T-helper 1 cell (primary cell): Measurements from ENCODE around the gene C17orf58.
"Not testable (repeated sequence)": the region's sequence is repeated elsewhere in the genome, so short reads cannot be mapped to it uniquely, and the experiment has no call there.

Experiments
- DNase-seq, 5 donors: peaks; one replicate each; pipeline ENCODE4 v3.0.0-alpha.2; 2012 to 2020
- total RNA-seq, 4 donors: gene quantifications; one replicate each; lab custom pipeline; 2026; lab: John Stamatoyannopoulos, UW

Gene C17orf58
- total RNA-seq = 0.27 to 1.4 (median 0.73) reads per million in 4 donors

DNA sequence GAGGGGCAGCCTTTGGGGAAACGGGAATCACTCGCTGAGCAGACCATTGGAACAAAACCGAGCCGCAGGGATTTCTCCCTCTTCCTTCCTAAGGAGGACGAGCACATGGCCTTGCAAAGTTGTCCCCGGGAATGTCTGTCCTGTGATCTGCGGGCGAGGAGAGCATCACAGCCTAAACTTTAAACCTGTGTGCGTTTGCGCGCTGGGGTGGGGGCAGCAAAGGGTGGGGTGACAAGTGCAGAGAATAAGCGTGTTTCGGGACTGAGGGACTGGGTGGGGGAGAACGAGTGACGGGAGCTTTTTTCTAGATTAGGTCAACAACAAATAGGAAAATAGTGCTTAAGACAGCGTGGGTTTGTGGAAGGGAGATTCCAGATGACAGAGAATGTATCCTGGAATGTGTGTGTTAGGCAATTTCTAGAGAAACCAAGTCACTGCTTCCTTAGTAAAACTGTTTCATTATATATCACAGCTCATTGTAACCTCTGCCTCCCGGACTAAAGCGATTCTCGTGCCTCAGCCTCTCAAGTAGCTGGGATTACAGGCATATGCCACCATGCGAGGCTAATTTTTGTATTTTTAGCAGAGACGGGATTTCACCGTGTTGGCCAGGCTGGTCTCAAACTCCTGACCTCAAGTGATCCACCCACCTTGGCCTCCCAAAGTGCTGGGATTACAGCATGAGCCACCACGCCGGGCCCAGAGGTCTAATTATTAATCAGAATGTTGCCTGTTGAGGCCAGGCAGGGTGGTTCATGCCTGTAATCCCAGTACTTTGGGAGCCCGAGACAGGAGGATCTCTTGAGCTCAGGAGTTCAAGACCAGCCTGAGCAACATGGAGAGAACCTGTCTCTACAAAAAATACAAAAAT is at the start of gene C17orf58:
Gene C17orf58 (minus strand): TSS at position 169 of the 871 bp plus-strand sequence. CDS start 271 bp downstream, outside the sequence.
- DNase-seq = not testable (repeated sequence)

GRCh38 chr17:68036304-68037147 is 40.3 kb upstream of the C17orf58 start:
- no peak for DNase-seq

DNA sequence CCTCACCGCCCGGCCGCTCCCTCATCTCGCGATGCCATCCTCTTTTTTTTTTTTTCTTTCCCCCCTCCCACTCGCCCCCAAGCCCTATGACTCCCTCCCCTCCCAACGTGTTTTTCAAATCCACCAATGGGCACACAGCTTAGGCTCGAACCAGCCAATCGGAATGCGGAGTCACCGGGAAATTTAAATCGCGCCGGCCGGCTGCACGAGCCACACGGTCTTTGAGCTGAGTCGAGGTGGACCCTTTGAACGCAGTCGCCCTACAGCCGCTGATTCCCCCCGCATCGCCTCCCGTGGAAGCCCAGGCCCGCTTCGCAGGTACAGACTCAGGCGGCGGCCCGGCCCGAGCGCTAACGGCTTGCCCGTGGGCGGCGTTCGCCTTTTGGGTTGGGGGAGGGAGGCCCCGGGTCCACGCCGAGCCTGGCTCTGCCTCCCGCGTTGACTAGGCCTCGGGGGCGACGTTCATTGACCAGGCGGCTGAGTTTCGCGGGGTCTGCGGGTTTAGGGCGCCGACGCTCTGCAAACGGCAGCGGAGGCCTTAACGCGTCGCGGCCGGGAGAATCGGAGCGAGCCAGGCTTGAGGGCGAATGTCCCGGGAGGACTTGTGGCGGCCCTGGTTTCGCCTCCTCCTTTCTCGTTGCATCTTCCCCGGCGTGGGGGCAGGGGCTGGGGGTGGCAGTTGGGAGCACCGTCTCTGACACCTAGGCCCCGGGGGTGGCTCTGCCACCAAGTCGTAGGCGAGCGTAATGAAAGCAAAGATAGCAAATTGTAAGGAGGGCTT is 39.4 kb upstream of the C17orf58 start, which contains the start of gene KPNA2:
Gene KPNA2 (plus strand): TSS at position 213 of the 781 bp plus-strand sequence. CDS start 1,398 bp downstream, outside the sequence.
- peak; percentile 84 to 97 (median 89) for DNase-seq

- peak in 4 of 5 donors; percentile 82 to 88 (median 84) for DNase-seq
Measured at GRCh38 chr17:68035131-68035522, 38.9 kb upstream of the C17orf58 start.

DNA sequence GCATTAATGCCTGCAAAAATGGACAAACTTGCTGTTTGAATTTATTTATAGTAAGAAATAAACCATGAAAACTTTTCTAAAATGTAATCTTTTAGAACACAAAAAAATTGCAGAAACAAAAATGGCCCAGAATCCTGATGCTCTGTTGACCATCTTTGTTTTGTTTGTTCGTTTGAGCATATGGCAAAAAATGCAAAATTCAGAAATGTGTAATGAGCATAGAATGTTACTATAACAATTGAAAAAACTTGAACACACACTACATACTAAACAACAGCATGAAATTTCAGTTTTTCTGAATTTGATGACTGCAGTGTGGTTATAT is 38.1 kb upstream of the C17orf58 start:
- no peak for DNase-seq

GRCh38 chr17:68033636-68034451 is 37.6 kb upstream of the C17orf58 start:
- no peak for DNase-seq

GRCh38 chr17:68029512-68030215 is 33.4 kb upstream of the C17orf58 start:
- DNase-seq = no peak

DNA sequence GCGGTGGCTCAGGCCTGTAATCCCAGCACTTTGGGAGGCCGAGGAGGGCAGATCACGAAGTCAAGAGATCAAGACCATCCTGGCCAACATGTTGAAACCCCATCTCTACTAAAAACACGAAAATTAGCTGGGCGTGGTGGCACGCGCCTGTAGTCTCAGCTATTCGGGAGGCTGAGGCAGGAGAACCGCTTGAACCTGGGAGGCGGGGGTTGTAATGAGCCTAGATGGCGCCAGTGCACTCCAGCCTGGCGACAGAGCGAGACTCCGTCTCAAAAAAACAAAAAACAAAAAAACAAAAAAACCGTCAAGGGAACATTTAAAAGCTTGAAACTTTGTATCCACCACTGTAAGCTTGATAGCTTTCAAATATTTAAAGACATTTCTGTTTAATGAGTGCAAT is 26.3 kb upstream of the C17orf58 start:
- DNase-seq = not testable (repeated sequence)

GRCh38 chr17:68021963-68022362 is 25.7 kb upstream of the C17orf58 start:
- DNase-seq = no peak

DNA sequence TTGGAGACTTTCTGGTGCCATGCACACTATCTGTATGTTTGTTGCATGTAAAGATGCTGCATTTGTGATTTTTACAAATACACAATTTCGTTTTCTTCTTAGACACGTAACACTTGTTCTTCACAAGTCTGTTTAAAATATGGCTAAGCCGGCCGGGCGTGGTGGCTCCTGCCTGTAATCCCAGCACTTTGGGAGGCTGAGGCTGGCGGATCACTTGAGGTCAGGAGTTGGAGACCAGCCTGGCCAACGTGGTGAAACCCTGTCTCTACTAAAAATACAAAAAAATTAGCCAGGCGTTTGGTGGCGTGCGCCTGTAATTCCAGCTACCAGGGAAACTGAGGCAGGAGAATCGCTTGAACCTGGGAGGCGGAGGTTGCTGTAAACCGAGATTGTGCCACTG is 24.5 kb upstream of the C17orf58 start:
- DNase-seq = not testable (repeated sequence)

GRCh38 chr17:68020409-68020756 is 24.1 kb upstream of the C17orf58 start:
- no peak for DNase-seq

- DNase-seq = peak; percentile 84 to 96 (median 87)
Measured at GRCh38 chr17:68019675-68020408, 23.6 kb upstream of the C17orf58 start.

GRCh38 chr17:68019336-68019674 is 23.0 kb upstream of the C17orf58 start:
- DNase-seq = no peak

DNA sequence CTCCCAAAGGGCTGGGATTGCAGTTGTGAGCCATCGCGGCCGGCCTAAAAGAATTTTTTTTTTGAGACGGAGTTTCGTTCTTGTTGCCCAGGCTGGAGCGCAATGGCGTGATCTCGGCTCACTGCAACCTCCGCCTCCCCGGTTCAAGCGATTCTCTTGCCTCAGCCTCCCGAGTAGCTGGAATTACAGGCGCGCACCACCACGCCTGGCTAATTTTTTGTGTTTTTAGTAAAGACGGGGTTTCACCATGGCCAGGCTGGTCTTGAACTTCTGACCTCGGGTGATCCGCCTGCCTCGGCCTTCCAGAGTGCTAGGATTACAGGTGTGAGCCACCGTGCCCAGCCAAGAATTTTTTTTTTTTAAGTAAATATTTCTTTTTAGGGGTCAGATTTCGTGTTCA is 22.2 kb upstream of the C17orf58 start:
- DNase-seq = not testable (repeated sequence)

- no peak for DNase-seq
Measured at GRCh38 chr17:68016838-68017237, 20.6 kb upstream of the C17orf58 start.

- DNase-seq = no peak
Measured at GRCh38 chr17:68015081-68015723, 18.9 kb upstream of the C17orf58 start.

- no peak for DNase-seq
Measured at GRCh38 chr17:68013385-68013784, 17.1 kb upstream of the C17orf58 start.

DNA sequence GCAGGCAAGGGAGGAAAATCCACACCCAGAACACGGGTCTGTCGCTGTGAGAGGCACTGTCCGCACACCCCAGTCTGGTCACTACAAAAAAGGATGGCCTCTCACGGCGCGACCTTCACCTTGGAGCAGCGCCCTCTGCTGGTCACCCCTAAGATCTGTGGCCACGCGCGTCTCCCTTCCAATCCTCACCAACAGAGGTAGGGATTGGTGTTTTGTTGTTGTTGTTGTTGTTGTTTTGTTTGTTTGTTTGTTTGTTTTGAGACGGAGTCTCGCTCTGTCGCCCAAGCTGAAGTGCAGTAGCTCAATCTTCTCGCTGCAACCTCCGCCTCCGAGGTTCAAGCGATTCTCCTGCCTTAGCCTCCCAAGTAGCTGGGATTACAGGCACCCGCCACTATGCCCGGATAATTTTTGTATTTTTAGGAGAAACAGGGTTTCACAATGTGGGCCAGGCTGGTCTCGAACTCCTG is 15.0 kb upstream of the C17orf58 start:
- peak; percentile 30 to 56 (median 50) for DNase-seq

GRCh38 chr17:68006797-68007196 is 10.5 kb upstream of the C17orf58 start:
- no peak for DNase-seq

GRCh38 chr17:68004201-68004600 is 7.9 kb upstream of the C17orf58 start:
- DNase-seq = no peak
